Dendritic cell treated with granulocyte-macrophage colony-stimulating factor and Interleukin-4, amounts not matched to agents 40 ng/mL and 50 ng/mL, for 4 days (primary cell): ENCODE data around the gene KLHL15.
"Not testable (repeated sequence)": the region's sequence is repeated elsewhere in the genome, so short reads cannot be mapped to it uniquely, and the experiment has no call there.

Experiments used
- H3K27ac Mint-ChIP-seq: one replicate; pipeline ENCODE4 v1.8.0; 2022; ENCODE audit warnings: mild to moderate bottlenecking, mixed read lengths
- H3K27me3 Mint-ChIP-seq: one replicate; pipeline ENCODE4 v1.8.0; 2022; ENCODE audit warnings: mild to moderate bottlenecking, mixed read lengths
- H3K36me3 Mint-ChIP-seq: one replicate; pipeline ENCODE4 v1.8.0; 2022; ENCODE audit warnings: low read depth, mixed read lengths
- H3K4me1 Mint-ChIP-seq: one replicate; pipeline ENCODE4 v1.8.0; 2022; ENCODE audit warnings: low read depth, mixed read lengths
- H3K4me3 Mint-ChIP-seq: one replicate; pipeline ENCODE4 v1.8.0; 2022; ENCODE audit warnings: mild to moderate bottlenecking, moderate library complexity, mixed read lengths
- H3K9me3 Mint-ChIP-seq: one replicate; pipeline ENCODE4 v1.8.0; 2022; ENCODE audit warnings: mixed read lengths
- intact Hi-C: fragments of 100-400 bp; cut with micrococcal nuclease; formaldehyde crosslinking; loops from one replicate; pipeline ENCODE4 v1.15.0; 2022

Gene KLHL15

DNA sequence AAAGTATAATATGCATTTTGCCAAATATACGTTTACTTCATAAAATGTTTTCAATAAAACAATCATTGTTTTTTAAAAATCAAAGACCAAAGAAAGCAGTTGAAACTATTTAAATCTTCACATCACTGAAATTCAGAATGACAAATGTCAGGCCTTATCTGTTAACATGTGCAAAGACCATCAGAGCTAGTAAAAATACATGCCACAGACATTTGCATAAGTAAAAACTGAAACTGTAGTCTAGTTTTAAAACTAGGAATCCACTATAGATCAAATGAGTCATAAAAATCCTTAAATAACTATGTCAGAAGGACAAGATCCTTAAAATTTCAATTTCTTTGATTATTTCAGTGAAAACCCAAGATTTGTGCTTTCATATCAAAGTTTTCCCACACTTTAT is 24.8 kb downstream of the KLHL15 start:
- Mint-ChIP-seq H3K4me1 (peaks cover 4% of the 10 kb centered on the region), H3K9me3 (no peaks in the 10 kb centered on the region), H3K27ac (no peak overlapping the region), H3K36me3 (peaks cover 32% of the 10 kb centered on the region), H3K27me3 (no peaks in the 10 kb centered on the region), H3K4me3 (no peak overlapping the region)
- intact Hi-C loops, result no loop called here

DNA sequence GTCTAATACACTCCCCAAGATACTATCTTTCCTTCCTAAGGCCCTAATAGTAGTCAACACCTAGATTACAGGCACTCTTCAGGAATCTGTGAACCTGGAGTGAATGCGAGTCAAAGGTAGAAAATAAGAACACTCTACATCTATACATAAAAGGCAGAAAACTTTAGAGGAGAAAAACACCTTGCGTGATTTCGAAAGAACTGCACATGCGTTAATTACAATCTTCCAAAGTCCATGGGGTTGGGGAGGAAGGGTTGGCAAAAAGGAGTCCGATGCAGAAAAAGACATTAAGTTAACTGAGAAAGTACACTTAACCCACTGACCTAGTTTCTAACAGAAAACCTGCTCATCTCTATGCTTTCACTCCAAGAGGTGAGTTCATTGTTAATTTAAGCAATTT is 27.3 kb downstream of the KLHL15 start:
- Mint-ChIP-seq H3K4me1 (no peaks in the 10 kb centered on the region), H3K4me3 (no peak overlapping the region), H3K36me3 (peaks cover 23% of the 10 kb centered on the region), H3K27me3 (no peaks in the 10 kb centered on the region), H3K27ac (no peak overlapping the region), H3K9me3 (no peaks in the 10 kb centered on the region)
- intact Hi-C loops, result no loop called here

DNA sequence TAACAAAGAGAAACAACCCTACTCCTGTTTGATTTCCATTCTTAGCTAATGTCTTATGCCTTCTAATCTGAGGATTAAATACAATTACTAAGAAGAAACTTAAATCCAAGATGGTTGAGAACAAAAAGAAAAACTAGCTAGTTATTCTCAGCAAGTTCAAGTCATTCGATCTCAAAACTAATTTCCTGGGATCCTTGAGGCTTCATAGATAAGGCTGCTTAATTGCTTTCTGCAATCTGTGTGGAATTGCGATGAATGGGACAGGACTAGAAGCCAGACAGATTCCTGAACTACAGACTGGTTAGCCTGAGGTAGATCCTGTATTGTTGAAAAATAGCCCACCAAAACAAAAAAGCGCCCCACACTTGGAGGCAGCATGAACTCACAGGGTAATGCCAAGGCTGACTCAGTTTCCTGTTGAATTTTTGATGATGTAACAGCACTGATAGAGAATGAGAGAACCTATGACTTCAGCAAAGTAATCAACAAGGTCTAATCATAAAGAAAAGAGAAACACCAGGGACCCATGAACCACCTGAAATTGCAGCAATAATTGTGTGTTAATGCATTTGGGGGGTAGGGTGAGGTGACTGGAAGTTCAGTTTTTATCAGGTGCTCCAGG is 33.9 kb downstream of the KLHL15 start:
- Mint-ChIP-seq H3K4me3 (no peak overlapping the region), H3K27ac (no peak overlapping the region), H3K36me3 (peaks cover 31% of the 10 kb centered on the region), H3K9me3 (no peaks in the 10 kb centered on the region), H3K27me3 (no peaks in the 10 kb centered on the region), H3K4me1 (peaks cover 5% of the 10 kb centered on the region)
- intact Hi-C loops, result no loop called here

DNA sequence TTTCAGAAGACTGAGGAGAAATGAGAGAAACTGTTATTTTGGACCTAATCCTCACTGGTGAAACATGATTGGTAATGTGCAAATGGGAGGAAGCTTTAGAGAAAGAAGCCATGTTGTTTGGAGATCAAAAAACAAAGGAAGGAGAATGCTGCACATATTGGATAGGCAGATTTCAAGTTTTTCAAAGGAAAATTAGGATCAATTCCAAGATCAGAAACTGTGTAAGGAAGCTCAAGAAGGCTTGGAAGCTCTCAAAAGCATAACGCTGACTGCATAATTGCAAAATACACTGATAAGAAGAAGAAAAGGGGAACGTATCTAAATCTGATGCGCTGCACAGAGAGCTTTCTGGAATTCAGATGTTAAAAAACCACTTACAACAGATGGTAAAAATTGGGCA is 34.6 kb downstream of the KLHL15 start:
- Mint-ChIP-seq H3K9me3 (no peaks in the 10 kb centered on the region), H3K27me3 (no peaks in the 10 kb centered on the region), H3K4me1 (peaks cover 5% of the 10 kb centered on the region), H3K4me3 (no peak overlapping the region), H3K27ac (no peak overlapping the region), H3K36me3 (peaks cover 34% of the 10 kb centered on the region)
- intact Hi-C loops, result no loop called here

DNA sequence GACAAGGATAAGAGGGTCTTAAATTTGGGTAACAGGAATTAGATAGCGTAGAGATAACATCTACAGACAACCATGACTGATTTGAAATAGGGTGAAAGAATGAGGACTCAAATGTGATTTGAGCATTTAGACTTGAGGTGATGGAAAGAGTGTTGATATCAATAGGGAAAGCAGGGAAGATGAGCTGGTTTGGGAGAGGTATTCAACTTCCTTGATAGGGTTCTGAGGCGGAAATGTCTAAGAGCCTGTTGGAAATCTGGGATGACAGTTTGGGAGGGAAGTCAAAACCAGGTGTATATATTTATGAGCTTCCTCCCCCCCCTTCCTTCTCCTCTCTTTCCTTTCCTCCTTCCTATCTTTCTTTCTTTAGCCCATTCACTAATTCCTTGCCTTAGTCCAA is 36.5 kb downstream of the KLHL15 start:
- intact Hi-C loops, result no loop called here
- no peak overlapping the region for H3K4me3 Mint-ChIP-seq
- H3K36me3 Mint-ChIP-seq, result peaks cover 41% of the 10 kb centered on the region
- peaks cover 5% of the 10 kb centered on the region for H3K4me1 Mint-ChIP-seq
- H3K9me3 Mint-ChIP-seq, result no peaks in the 10 kb centered on the region
- H3K27ac Mint-ChIP-seq, result no peak overlapping the region
- H3K27me3 Mint-ChIP-seq, result no peaks in the 10 kb centered on the region

DNA sequence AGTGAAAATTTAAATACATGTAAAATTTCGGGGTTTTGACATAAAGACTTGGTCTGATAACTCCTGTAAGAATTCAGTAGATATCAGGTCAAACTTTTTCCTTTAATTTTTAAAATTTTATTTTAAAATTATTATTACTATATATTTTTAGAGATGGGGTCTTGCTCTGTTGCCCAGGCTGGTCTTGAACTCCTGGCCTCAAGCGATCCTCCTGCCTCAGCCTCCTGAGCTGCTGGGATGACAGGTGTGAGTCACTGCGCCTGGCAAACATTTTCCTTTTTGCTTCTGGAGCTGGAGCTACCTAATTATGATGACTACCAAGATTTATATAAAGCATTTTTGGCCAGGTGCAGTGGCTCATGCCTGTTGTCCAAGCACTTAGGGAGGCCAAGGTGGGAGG is 37.3 kb downstream of the KLHL15 start:
- H3K36me3 Mint-ChIP-seq, result peaks cover 41% of the 10 kb centered on the region
- H3K27me3 Mint-ChIP-seq, result no peaks in the 10 kb centered on the region
- peaks cover 5% of the 10 kb centered on the region for H3K4me1 Mint-ChIP-seq
- H3K4me3 Mint-ChIP-seq, result no peak overlapping the region
- intact Hi-C loops, result no loop called here
- no peak overlapping the region for H3K27ac Mint-ChIP-seq
- no peaks in the 10 kb centered on the region for H3K9me3 Mint-ChIP-seq

DNA sequence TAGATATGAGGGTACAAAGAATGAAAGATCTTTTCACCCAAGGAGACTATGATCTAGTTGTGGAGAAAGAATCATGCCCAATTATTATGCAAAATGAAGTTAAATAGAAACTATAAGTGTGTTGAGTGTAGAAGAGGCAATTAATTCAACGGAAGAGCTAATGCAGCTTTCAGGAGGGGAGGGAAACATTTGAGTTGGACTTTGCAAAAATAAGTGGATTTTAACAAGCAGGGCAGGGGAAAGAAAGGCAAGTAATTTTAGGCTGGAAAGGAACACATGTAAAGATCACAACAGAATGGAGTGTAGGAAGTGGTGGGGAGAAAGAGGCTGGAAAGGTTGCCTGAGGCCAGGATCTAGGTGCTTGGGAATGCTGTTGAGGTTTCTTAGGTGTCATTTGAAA is 44.1 kb downstream of the KLHL15 start:
- Mint-ChIP-seq H3K9me3 (no peaks in the 10 kb centered on the region), H3K36me3 (peaks cover 30% of the 10 kb centered on the region), H3K27ac (no peak overlapping the region), H3K27me3 (no peaks in the 10 kb centered on the region), H3K4me3 (no peak overlapping the region), H3K4me1 (no peaks in the 10 kb centered on the region)
- intact Hi-C loops, result no loop called here

DNA sequence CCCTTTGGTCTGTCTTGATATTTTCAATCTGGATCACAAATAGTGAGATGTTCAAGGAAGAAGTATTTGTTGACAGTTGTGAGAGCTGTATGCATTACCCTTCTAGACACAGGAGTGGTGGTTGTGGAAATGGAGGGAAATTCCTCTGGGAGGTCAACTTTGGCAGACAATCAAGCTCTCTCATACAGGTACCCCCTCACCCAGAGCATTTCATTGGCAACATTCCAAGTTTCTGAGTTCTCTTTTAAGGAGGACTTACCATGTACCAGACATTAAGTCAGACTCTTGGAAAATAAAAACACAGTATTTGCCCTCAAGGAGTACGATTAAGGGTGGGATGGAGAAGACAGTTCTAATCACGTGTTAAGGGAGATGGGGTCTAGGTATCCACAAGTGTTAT is 45.3 kb downstream of the KLHL15 start:
- Mint-ChIP-seq H3K4me3 (no peak overlapping the region), H3K4me1 (no peaks in the 10 kb centered on the region), H3K36me3 (peaks cover 25% of the 10 kb centered on the region), H3K9me3 (no peaks in the 10 kb centered on the region), H3K27me3 (no peaks in the 10 kb centered on the region), H3K27ac (no peak overlapping the region)
- intact Hi-C loops, result no loop called here

DNA sequence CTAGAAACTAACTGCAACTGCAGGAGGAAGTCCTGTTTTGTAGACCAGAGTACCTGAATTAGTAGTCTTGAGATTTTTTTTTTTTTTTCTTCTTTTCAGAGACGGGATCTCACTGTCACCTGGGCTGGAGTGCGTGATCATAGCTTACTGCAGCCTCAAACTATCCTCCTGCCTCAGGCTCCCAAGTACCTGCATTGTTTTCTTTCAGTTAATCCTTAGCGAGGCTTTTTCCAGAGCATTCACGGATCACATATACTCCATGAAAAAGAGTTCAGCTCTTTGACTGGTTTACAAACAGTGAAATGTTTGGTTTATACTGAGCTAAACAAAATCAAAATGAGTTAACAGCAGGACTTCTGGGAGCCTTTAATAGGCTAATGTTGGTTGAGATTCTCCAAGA is 45.8 kb downstream of the KLHL15 start:
- Mint-ChIP-seq H3K4me3 (no peak overlapping the region), H3K27ac (no peak overlapping the region), H3K9me3 (no peaks in the 10 kb centered on the region), H3K36me3 (peaks cover 21% of the 10 kb centered on the region), H3K27me3 (no peaks in the 10 kb centered on the region), H3K4me1 (no peaks in the 10 kb centered on the region)
- intact Hi-C loops, result no loop called here

DNA sequence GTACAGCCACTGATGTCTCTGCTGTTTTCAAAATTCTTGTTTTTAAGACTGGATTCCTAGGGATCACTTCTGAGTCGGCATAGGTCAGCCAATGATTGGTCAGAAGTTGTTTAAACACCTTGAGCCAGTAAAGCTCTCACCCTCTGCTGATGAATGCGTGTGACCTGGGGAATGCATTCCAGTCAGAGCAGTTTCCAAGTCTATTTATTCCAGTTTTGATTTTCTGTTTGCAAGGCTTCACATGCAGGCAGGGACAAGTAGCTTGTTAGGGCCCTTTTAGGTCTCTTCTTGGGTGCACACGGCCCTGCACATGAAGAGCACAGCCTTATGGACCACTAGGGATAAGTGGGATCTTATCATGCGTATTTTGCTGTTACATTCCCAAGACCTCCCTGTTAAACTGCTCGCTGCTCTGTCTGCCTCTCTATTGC is 47.0 kb downstream of the KLHL15 start:
- intact Hi-C loops, result no loop called here
- Mint-ChIP-seq H3K4me3 (no peak overlapping the region), H3K27me3 (no peaks in the 10 kb centered on the region), H3K4me1 (no peaks in the 10 kb centered on the region), H3K36me3 (peaks cover 16% of the 10 kb centered on the region), H3K27ac (no peak overlapping the region), H3K9me3 (no peaks in the 10 kb centered on the region)

DNA sequence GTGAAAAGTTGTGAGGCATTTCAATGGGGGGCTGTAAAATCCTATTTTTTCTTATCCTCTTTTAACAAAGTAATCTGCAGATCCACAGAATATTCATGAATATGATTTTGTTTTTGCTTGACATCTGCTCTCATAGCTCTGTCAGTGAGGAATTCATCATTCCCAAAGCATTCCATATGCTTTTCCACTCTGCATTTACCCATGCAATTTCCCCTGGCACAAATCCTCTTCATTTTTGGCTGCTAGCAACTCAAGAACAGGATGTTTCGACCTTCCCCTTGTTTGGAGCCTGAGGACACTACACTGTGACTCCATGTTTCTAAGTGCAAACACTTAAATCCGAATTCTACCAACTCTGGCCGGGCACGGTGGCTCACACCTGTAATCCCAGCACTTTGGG is 48.5 kb downstream of the KLHL15 start:
- Mint-ChIP-seq H3K27ac (no peak overlapping the region), H3K9me3 (no peaks in the 10 kb centered on the region), H3K4me1 (no peaks in the 10 kb centered on the region), H3K36me3 (peaks cover 16% of the 10 kb centered on the region), H3K27me3 (no peaks in the 10 kb centered on the region), H3K4me3 (no peak overlapping the region)
- intact Hi-C loops, result no loop called here

DNA sequence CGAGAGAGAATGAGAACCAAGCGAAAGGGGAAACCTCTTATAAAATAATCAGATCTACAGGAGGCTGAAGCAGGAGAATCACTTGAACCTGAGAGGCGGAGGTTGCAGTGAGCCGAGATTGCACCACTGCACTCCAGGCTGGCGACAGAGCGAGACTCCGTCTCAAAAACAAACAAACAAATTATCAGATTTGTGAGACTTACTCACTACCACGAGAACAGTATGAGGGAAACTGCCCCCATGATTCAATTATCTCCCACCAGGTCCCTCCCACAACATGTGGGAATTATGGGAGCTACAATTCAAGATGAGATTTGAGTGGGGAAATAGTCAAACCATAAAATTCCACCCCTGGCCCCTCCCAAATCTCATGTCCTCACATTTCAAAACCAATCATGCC is 61.4 kb downstream of the KLHL15 start:
- not testable (repeated sequence) for H3K9me3 Mint-ChIP-seq, H3K36me3 Mint-ChIP-seq, H3K27me3 Mint-ChIP-seq, H3K4me1 Mint-ChIP-seq, H3K27ac Mint-ChIP-seq, H3K4me3 Mint-ChIP-seq
- intact Hi-C loops, result loop anchor here (10.0 kb wide), 1 partner anchor 51 kb away; no protein-coding TSS in a partner anchor

DNA sequence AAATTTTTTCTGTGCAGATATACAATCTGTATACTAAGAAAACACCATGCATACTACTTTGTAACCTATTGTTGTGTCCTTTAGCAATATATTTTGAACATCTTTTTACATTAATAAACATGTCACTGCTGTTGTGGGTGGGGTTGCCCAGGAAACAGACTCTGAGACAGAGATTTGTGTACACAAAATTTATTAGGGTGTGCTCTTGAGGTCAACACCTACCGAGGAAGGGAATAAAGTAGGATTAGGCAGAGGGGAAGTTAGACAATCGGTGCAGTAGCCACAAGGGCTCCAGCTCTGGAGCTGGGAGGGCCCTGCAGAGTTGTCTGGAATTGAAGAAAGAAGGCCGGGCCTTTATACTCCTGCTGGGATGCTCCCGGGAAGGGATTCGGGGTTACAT is 62.8 kb downstream of the KLHL15 start:
- H3K4me1 Mint-ChIP-seq, result no peaks in the 10 kb centered on the region
- intact Hi-C loops, result loop anchor here (10.0 kb wide), 1 partner anchor 49 kb away; no protein-coding TSS in a partner anchor
- H3K36me3 Mint-ChIP-seq, result no peaks in the 10 kb centered on the region
- no peak overlapping the region for H3K27ac Mint-ChIP-seq
- H3K27me3 Mint-ChIP-seq, result no peaks in the 10 kb centered on the region
- H3K4me3 Mint-ChIP-seq, result no peak overlapping the region
- no peaks in the 10 kb centered on the region for H3K9me3 Mint-ChIP-seq

DNA sequence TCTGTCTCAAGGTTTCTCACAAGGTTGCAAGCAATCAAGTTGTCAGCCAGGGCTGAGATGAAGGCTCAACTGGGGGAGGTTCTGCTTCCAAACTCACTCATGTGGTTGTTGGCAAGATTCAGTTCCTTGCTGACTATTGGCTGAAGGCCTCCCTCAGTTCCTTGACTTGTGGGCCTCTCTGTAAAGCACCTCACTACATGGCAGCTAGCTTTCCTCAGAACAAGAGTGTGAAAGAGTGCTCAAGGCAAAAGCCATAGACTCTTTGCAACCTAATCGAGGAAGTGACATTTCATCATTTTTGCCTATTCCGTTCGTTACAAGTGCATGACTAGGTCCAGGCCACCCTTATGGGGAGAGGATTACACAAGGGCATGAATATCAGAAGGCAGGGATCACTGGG is 67.2 kb downstream of the KLHL15 start:
- H3K27ac Mint-ChIP-seq, result peak overlapping the region; percentile 41
- no peaks in the 10 kb centered on the region for H3K9me3 Mint-ChIP-seq
- H3K27me3 Mint-ChIP-seq, result no peaks in the 10 kb centered on the region
- H3K4me3 Mint-ChIP-seq, result no peak overlapping the region
- H3K4me1 Mint-ChIP-seq, result no peaks in the 10 kb centered on the region
- H3K36me3 Mint-ChIP-seq, result no peaks in the 10 kb centered on the region
- intact Hi-C loops, result loop anchor here (10.0 kb wide), 1 partner anchor 45 kb away; no protein-coding TSS in a partner anchor

DNA sequence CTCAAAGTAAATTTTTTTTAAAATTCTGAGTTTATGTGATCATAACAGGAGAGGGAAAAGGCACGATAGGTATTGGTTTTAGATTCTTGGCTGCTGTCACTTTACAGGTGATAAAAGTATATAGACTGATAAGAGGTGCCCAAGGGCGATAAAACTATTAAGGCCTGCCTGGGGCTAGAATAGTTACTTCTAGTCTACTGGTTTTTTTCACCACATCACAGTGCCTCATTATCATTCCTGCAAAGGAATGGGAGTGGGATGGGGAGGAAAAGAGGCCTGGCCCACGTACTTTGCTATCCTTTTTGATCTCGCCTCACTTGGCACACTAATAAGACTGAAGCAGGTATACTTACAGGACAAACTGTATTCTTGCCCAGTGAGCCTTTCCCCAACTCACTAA is 72.6 kb downstream of the KLHL15 start:
- no peaks in the 10 kb centered on the region for H3K36me3 Mint-ChIP-seq
- peaks cover 10% of the 10 kb centered on the region for H3K4me1 Mint-ChIP-seq
- no peaks in the 10 kb centered on the region for H3K9me3 Mint-ChIP-seq
- intact Hi-C loops, result loop anchor here (5.0 kb wide), 1 partner anchor 68 kb away; no protein-coding TSS in a partner anchor
- H3K4me3 Mint-ChIP-seq, result no peak overlapping the region
- no peaks in the 10 kb centered on the region for H3K27me3 Mint-ChIP-seq
- no peak overlapping the region for H3K27ac Mint-ChIP-seq
